GM12874 (cell line): ENCODE measurements around the gene MS4A15.
A peak's percentile ranks its signal among the peaks of the same experiment; 100 is the strongest.

Experiments used
- TF ChIP-seq, protein P1 (sequence below): IDR thresholded peaks from 2 replicates; pipeline ENCODE4 v1.5.1; 2011; ENCODE audit warnings: low read depth, mild to moderate bottlenecking, control low read depth, low read length, moderate library complexity; ENCODE audit not compliant: insufficient read depth

MS4A15 gene

DNA sequence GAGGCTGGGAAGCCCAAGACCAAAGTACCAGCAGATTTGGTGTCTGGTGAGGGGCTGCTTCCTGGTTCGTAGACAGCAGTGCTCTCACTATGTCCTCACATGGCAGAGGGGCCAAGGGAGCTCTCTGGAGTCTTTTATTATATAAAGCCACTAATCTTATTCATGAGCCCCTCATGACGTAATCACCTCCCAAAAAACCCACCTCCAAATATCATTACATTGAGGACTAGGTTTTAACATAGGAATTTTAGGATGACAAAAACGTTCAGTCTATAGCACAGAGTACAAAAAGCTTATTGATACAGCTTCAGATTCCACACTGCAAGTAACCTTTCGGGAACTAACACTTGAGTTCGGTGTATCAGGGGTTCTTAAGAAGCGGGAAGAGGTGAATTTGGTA, 36.2 kb upstream of the MS4A15 start:
- TF ChIP-seq, protein P1, sequence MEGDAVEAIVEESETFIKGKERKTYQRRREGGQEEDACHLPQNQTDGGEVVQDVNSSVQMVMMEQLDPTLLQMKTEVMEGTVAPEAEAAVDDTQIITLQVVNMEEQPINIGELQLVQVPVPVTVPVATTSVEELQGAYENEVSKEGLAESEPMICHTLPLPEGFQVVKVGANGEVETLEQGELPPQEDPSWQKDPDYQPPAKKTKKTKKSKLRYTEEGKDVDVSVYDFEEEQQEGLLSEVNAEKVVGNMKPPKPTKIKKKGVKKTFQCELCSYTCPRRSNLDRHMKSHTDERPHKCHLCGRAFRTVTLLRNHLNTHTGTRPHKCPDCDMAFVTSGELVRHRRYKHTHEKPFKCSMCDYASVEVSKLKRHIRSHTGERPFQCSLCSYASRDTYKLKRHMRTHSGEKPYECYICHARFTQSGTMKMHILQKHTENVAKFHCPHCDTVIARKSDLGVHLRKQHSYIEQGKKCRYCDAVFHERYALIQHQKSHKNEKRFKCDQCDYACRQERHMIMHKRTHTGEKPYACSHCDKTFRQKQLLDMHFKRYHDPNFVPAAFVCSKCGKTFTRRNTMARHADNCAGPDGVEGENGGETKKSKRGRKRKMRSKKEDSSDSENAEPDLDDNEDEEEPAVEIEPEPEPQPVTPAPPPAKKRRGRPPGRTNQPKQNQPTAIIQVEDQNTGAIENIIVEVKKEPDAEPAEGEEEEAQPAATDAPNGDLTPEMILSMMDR, result no peak

DNA sequence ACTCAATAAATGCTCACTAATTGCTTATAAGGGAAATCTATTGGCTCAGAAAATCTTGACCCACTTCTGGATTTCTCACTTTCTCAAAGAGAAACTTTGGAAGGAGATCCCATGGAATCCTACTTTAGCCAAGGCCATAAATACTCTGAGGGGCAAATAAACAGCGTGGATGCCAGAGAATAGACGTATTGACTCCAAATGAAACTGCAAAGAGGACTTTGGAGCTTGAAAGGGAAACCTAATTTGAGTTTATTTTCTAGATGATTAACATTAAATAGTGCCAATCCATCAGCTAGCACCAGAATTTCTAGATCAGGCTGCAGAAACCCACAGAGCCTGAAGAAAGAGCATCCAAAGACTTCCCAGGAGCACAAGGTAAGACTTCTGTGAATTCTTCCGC, 32.2 kb upstream of the MS4A15 start, which contains the start of gene MS4A18:
Gene MS4A18 (plus strand): TSS at position 301 of the 400 bp plus-strand sequence.
- TF ChIP-seq, protein P1, result no peak

DNA sequence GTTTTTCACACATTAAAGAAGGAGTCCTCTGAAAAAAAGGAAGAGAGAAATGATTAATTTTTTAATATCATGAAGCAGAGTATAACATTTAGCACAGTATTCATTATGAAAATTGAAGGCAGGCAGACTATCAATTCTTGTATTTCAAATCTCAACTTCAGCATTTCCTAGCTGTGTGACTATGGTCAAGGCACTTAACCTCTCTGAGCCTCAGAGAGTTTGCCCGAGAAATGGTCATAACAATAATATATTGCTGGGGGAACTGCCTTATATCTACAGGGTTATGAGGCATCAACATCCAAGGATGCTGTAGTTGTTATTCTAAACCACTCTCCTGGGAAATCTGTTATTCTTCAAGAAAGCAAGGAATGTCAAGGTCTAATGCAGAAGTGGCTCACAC, 31.1 kb upstream of the MS4A15 start:
- TF ChIP-seq, protein P1, result no peak

DNA sequence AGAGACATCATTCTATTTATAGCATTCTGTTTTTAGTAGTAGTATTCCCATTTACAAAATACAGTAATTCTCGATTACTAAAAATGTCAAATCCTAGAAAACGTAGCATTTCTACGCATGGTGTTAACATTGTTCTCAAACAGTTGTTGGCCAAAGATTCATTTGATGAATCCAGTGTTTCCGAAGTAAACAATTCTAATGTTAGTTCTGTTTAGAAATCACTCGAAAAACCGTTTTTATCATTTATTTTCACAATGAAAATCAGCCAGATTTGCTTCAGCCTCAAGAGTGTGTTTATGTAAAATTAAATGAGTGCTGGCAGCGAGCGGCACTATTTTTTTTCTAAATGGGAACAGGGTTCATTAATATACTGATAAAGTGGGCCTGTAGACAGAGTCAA, 25.1 kb upstream of the MS4A15 start:
- TF ChIP-seq, protein P1, result no peak

DNA sequence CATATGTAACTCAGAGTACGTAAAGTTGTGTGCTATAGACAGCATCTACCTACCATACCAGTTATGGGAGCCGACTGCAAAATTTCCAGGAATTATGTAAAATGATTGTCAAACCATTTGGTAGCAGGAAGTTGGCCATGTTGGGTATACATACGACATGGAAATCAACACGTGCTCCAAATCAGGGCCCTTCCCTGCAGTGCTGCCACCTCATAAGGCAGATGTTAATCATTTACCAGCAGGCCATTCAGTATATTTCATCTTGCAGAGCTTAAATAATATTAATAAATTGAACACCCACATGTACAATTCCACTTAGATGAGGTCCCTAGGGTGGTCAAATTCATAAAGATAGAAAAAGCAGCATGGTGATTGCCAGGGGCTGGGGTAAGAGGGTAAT, 22.4 kb upstream of the MS4A15 start:
- TF ChIP-seq, protein P1, result no peak

DNA sequence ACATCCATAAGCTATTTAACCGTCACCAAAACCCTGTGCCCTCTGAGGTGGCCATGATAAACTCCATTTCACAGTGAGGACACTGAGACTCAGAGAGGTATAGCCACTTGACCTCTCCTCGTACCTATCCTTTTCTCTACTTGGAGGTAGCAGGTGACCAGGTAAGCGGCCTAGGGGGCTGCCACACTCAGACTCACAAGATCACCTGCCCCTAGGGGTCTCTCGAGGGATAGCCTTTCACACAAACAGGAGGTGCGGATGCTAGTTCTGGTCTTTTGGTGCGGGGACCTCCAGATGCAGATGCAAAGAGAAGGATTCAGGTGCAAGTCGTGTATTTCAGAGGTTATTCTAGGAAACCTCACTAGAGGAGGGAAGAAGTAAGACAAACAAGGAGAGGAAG, 17.6 kb upstream of the MS4A15 start:
- TF ChIP-seq, protein P1, result peak; percentile 21; the same call in 1 of the 2 replicates

DNA sequence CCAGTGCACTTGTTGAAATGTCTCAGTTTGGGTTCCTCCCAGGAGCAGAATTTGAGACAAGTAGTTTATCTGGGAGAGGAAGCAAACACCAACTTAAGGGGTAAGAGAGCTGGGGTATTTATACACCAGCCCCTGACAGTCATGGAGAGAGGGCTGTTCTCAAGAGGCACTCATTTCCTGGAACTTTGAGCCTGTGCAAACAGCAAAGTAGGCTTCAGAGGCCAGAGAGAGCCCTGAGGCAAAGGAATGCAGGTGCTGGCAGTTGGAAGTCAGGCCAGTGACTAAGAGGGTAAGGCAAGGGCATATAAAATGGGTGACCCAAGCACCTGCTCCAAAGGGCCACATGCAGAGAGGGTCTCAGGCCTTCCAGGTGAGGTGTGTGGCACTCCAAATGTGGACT, 16.1 kb upstream of the MS4A15 start:
- TF ChIP-seq, protein P1, result no peak

DNA sequence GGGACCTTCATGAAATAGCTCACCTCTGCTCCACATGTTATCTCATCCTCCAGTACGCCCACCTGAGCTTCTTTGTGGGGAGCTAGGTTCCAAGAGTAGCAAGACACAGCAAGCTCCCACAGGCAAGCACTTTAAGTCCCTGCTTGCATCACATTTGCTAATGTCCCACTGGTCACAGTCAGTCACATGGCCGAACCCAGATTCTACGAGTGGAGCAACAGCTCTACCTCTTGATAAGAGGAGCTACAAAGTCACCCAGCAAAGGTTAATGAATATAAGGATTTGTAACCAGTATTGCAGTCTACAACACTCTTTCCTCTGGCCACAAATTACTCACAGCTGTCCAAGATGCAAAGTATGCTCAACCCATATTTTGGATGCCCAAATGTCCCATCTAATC, 15.2 kb upstream of the MS4A15 start:
- TF ChIP-seq, protein P1, result no peak
